IMR-90 (cell line): ENCODE results near the gene NR1D2. TPM values are rescaled to one million over a fixed set of nuclear protein-coding genes. Genes with fewer than 3 reads are reported as not detected.

Source experiments
- ATAC-seq: fragments of 200-7000 bp; cut with Tn5 transposase; 2 replicates; pipeline ENCODE4 v1.9.1; 2020; ENCODE audit warnings: low read depth, mild to moderate bottlenecking, moderate library complexity
- BruUV-seq: library from RNA; stranded (reverse); fragments of 400-500 nt; replicated peaks from 2 replicates; lab custom pipeline; 2021; lab: Mats Ljungman, UMichigan
- CTCF ChIA-PET: fragments of 300-600 bp; formaldehyde crosslinking; extraction: SDS; loops from one replicate; lab custom pipeline; 2021; ENCODE audit warnings: antibody characterized with exemption; lab: Yijun Ruan, JAX
- POLR2A ChIA-PET: fragments of 300-600 bp; sonication (Branson Sonifier 250); formaldehyde crosslinking; loops from one replicate; lab custom pipeline; 2022; ENCODE audit warnings: antibody characterized with exemption; ENCODE audit not compliant: unreplicated experiment; lab: Charles Lee
- DNase-seq: peaks from one replicate; pipeline ENCODE4 v3.0.0; 2013
- H2AFZ ChIP-seq: replicated peaks from 2 replicates; pipeline ENCODE3; 2013; ENCODE audit warnings: low read length, mild to moderate bottlenecking; ENCODE audit not compliant: poor library complexity
- H2AK5ac ChIP-seq: 2 replicates; pipeline ENCODE4 v1.6.1; 2013; ENCODE audit warnings: low read depth, low read length, inconsistent platforms
- H2AK9ac ChIP-seq: replicated peaks from 2 replicates; pipeline ENCODE3; 2013; ENCODE audit warnings: mild to moderate bottlenecking, low read depth, low read length, moderate library complexity; ENCODE audit not compliant: poor library complexity
- H2BK120ac ChIP-seq: 2 replicates; pipeline ENCODE4 v1.6.1; 2013; ENCODE audit warnings: low read depth, low read length, inconsistent platforms
- H2BK15ac ChIP-seq: 3 replicates; pipeline ENCODE4 v1.6.1; 2013; ENCODE audit warnings: low read depth, low read length, inconsistent platforms
- H2BK20ac ChIP-seq: 2 replicates; pipeline ENCODE4 v1.6.1; 2013; ENCODE audit warnings: low read depth, mild to moderate bottlenecking, inconsistent platforms, low read length, moderate library complexity
- H2BK5ac ChIP-seq: 2 replicates; pipeline ENCODE4 v1.6.1; 2013; ENCODE audit warnings: mild to moderate bottlenecking, low read depth, low read length, inconsistent platforms; ENCODE audit not compliant: poor library complexity, severe bottlenecking
- H3K14ac ChIP-seq: replicated peaks from 2 replicates; pipeline ENCODE4 v1.6.1; 2013; ENCODE audit warnings: low read depth, low read length, inconsistent platforms
- H3K18ac ChIP-seq: 2 replicates; pipeline ENCODE4 v1.6.1; 2013; ENCODE audit warnings: low read depth, low read length, control low read depth
- H3K23ac ChIP-seq: 2 replicates; pipeline ENCODE4 v1.6.1; 2013; ENCODE audit warnings: low read depth, low read length, inconsistent platforms
- H3K27ac ChIP-seq: 2 replicates; pipeline ENCODE4 v1.5.1; 2013; ENCODE audit warnings: mild to moderate bottlenecking, control low read depth, low read length; ENCODE audit not compliant: insufficient read depth
- H3K27me3 ChIP-seq: 2 replicates; pipeline ENCODE4 v1.6.1; 2013; ENCODE audit warnings: low read length; ENCODE audit not compliant: control insufficient read depth, insufficient read depth
- H3K36me3 ChIP-seq: 2 replicates; pipeline ENCODE4 v1.6.1; 2013; ENCODE audit warnings: low read length, mixed read lengths; ENCODE audit not compliant: control insufficient read depth, insufficient read depth
- H3K4ac ChIP-seq: 2 replicates; pipeline ENCODE4 v1.6.1; 2013; ENCODE audit warnings: low read depth, low read length, inconsistent platforms
- H3K4me1 ChIP-seq: 2 replicates; pipeline ENCODE4 v1.6.1; 2013; ENCODE audit warnings: low read length, mixed read lengths; ENCODE audit not compliant: control insufficient read depth, insufficient read depth
- H3K4me2 ChIP-seq: 2 replicates; pipeline ENCODE4 v1.6.1; 2013; ENCODE audit warnings: low read depth, mild to moderate bottlenecking, control low read depth, low read length, moderate library complexity
- H3K4me3 ChIP-seq: 2 replicates; pipeline ENCODE4 v1.5.1; 2013; ENCODE audit warnings: low read depth, mild to moderate bottlenecking, control low read depth, low read length, moderate library complexity; ENCODE audit not compliant: insufficient read depth
- H3K56ac ChIP-seq: 2 replicates; pipeline ENCODE4 v1.6.1; 2013; ENCODE audit warnings: low read length, inconsistent platforms; ENCODE audit not compliant: insufficient read depth; ENCODE audit errors: extremely low read depth
- H3K79me1 ChIP-seq, 2 experiments: 2 replicates each; pipeline ENCODE4 v1.6.1; 2013; ENCODE audit warnings: low read length in 2 of 2, inconsistent platforms in 1 of 2, low read depth in 1 of 2
- H3K9ac ChIP-seq: 2 replicates; pipeline ENCODE4 v1.6.1; 2013; ENCODE audit warnings: low read depth, low read length, control low read depth
- H3K9me1 ChIP-seq: 2 replicates; pipeline ENCODE4 v1.6.1; 2013; ENCODE audit warnings: low read length, inconsistent platforms; ENCODE audit not compliant: insufficient read depth
- H3K9me3 ChIP-seq: 2 replicates; pipeline ENCODE4 v1.6.1; 2013; ENCODE audit warnings: low read length; ENCODE audit not compliant: control insufficient read depth, insufficient read depth
- H4K20me1 ChIP-seq: 2 replicates; pipeline ENCODE4 v1.6.1; 2013; ENCODE audit warnings: low read length, inconsistent platforms; ENCODE audit not compliant: insufficient read depth
- H4K5ac ChIP-seq: 2 replicates; pipeline ENCODE4 v1.6.1; 2013; ENCODE audit warnings: mild to moderate bottlenecking, low read depth, low read length, control low read depth
- H4K8ac ChIP-seq, 2 experiments: 2 replicates each; pipeline ENCODE4 v1.6.1; 2013; ENCODE audit warnings: low read depth in 2 of 2, low read length in 2 of 2, control low read depth in 1 of 2, inconsistent platforms in 1 of 2
- H4K91ac ChIP-seq: 2 replicates; pipeline ENCODE4 v1.6.1; 2013; ENCODE audit warnings: low read depth, low read length, inconsistent platforms; ENCODE audit not compliant: insufficient read depth
- CHD1 ChIP-seq: IDR thresholded peaks from 2 replicates; pipeline ENCODE4 v1.6.1; 2012; ENCODE audit warnings: low read depth, low read length, improper control_type of control experiment
- FOS ChIP-seq: fragments of 150-350 bp; IDR thresholded peaks from 2 replicates; pipeline ENCODE4 v1.6.1; 2016; ENCODE audit warnings: low read depth, low read length
- MAFK ChIP-seq: IDR thresholded peaks from 2 replicates; pipeline ENCODE4 v1.6.1; 2012; ENCODE audit warnings: low read depth, low read length, improper control_type of control experiment
- MXI1 ChIP-seq: IDR thresholded peaks from 2 replicates; pipeline ENCODE4 v1.6.1; 2012; ENCODE audit warnings: low read depth, mild to moderate bottlenecking, low read length, moderate library complexity, borderline replicate concordance
- NFE2L2 ChIP-seq: fragments of 150-350 bp; IDR thresholded peaks from 2 replicates; pipeline ENCODE4 v1.6.1; 2016; ENCODE audit warnings: low read depth, mild to moderate bottlenecking, low read length
- RAD21 ChIP-seq: IDR thresholded peaks from 2 replicates; pipeline ENCODE4 v1.6.1; 2012; ENCODE audit warnings: low read length, improper control_type of control experiment
- RCOR1 ChIP-seq: IDR thresholded peaks from 2 replicates; pipeline ENCODE4 v1.6.1; 2012; ENCODE audit warnings: mild to moderate bottlenecking, low read length, improper control_type of control experiment; ENCODE audit not compliant: insufficient replicate concordance
- RFX5 ChIP-seq: IDR thresholded peaks from 2 replicates; pipeline ENCODE4 v1.8.0; 2012; ENCODE audit warnings: low read depth, mild to moderate bottlenecking, low read length, moderate library complexity
- dilution Hi-C: fragments of 300-500 bp; cut with HindIII; formaldehyde crosslinking; loops from one replicate; pipeline ENCODE4 v1.14.3; 2018; ENCODE audit warnings: low sequenced_read_pairs; ENCODE audit not compliant: unreplicated experiment
- in situ Hi-C: fragments of 300-500 bp; cut with MboI; formaldehyde crosslinking; loops from 3 replicates; pipeline ENCODE4 v1.14.3; 2019; ENCODE audit warnings: low sequenced_read_pairs, inconsistent platforms, mixed read lengths
- intact Hi-C: fragments of 100-400 bp; cut with micrococcal nuclease; formaldehyde crosslinking; loops from 2 replicates; pipeline ENCODE4 v1.10.0; 2022
- polyA plus RNA-seq, 3 experiments: library from polyadenylated mRNA; depleted of rRNA; stranded (reverse); fragments of >200 nt; gene quantifications; 2 replicates each; pipeline ENCODE4 v1.2.3, GENCODE V29; 2012; ENCODE audit warnings: low replicate concordance in 1 of 3
- total RNA-seq: library from RNA; depleted of rRNA; stranded (reverse); fragments of >200 nt; gene quantifications from 2 replicates; pipeline ENCODE4 v1.2.3, GENCODE V29; 2012

Gene NR1D2
- total and polyA plus RNA-seq, 2 of the 4 experiments (the other 2 are of a cell fraction) = 8.1 to 41.0 TPM

- no peak overlapping the region for H2BK15ac ChIP-seq
- no peak overlapping the region for H2AFZ ChIP-seq
- ChIA-PET CTCF (no interaction called here), POLR2A (no interaction called here)
- H2BK5ac ChIP-seq = no peak overlapping the region
- no peak overlapping the region for H3K4me3 ChIP-seq
- no peak overlapping the region for H2AK5ac ChIP-seq
- no peak overlapping the region for H3K9ac ChIP-seq
- in situ Hi-C loops = no loop called here
- H4K5ac ChIP-seq = no peak overlapping the region
- no TSS peak for BruUV-seq
- H4K20me1 ChIP-seq = peaks cover 4% of the 10 kb centered on the region; the same call in 1 of the 2 replicates
- no peak overlapping the region for H3K18ac ChIP-seq
- TF ChIP-seq RFX5 = no peak
- TF ChIP-seq CHD1 = no peak
- no peak for TF ChIP-seq MAFK
- no peak for TF ChIP-seq MXI1
- no peak for TF ChIP-seq FOS
- TF ChIP-seq NFE2L2 = no peak
- TF ChIP-seq RCOR1 = no peak
- no peak for TF ChIP-seq RAD21
- H3K56ac ChIP-seq = no peak overlapping the region
- no peaks in the 10 kb centered on the region for H3K27me3 ChIP-seq
- no peak overlapping the region for H2AK9ac ChIP-seq
- H3K9me3 ChIP-seq = no peaks in the 10 kb centered on the region
- no peak overlapping the region for H3K14ac ChIP-seq
- 0 out of 2 replicates have a peak, but pooled peaks cover 2% of the 10 kb centered on the region for H3K9me1 ChIP-seq
- dilution Hi-C loops = no loop called here
- H4K8ac ChIP-seq = no peak overlapping the region
- H3K27ac ChIP-seq = no peak overlapping the region
- H4K91ac ChIP-seq = no peak overlapping the region
- DNase-seq = no peak
- peaks cover 5% of the 10 kb centered on the region; the same call in 1 of the 2 replicates for H3K36me3 ChIP-seq
- intact Hi-C loops = no loop called here
- no peak overlapping the region for H3K4me2 ChIP-seq
- no peak overlapping the region for H3K23ac ChIP-seq
- H2BK120ac ChIP-seq = no peak overlapping the region
- ATAC-seq = no peak
- H3K4me1 ChIP-seq = peaks cover 2% of the 10 kb centered on the region; the same call in 1 of the 2 replicates
- H3K79me1 ChIP-seq = peaks cover 0 to 3% of the 10 kb centered on the region in 2 experiments; a peak in 1 of 4 replicates
- H3K4ac ChIP-seq = no peak overlapping the region
- H2BK20ac ChIP-seq = no peak overlapping the region
Measured at GRCh38 chr3:23904545-23904944, 40.5 kb upstream of the NR1D2 start.
